Neural cell (in vitro differentiated cells): ENCODE results near the gene CFL1. TPM values are rescaled to one million over a fixed set of nuclear protein-coding genes. Genes with fewer than 3 reads are reported as not detected.
A peak's percentile ranks its signal among the peaks of the same experiment; 100 is the strongest.

Source experiments
- H2AFZ ChIP-seq: fragments of 200-600, 300-800 bp; sonication (generic), shearing (Covaris generic); 2 replicates; pipeline ENCODE4 v1.6.0; 2014; ENCODE audit warnings: low read depth, mild to moderate bottlenecking, antibody characterized with exemption, low read length, moderate library complexity
- H3F3A ChIP-seq: fragments of 200-600 bp; shearing (Covaris generic); 2 replicates; pipeline ENCODE4 v1.6.1; 2016; ENCODE audit warnings: mild to moderate bottlenecking, moderate library complexity, mixed read lengths, antibody characterized with exemption, low read length; ENCODE audit not compliant: insufficient read depth, poor library complexity, severe bottlenecking
- H3K27ac ChIP-seq: fragments of 200-600, 300-800 bp; sonication (generic), shearing (Covaris generic); 2 replicates; pipeline ENCODE4 v1.5.1; 2014; ENCODE audit warnings: mild to moderate bottlenecking, low read length, moderate library complexity
- H3K27me3 ChIP-seq: fragments of 300-800, 200-600 bp; sonication (generic), shearing (Covaris generic); 2 replicates; pipeline ENCODE4 v1.6.0; 2014; ENCODE audit warnings: mild to moderate bottlenecking, low read depth, low read length, moderate library complexity; ENCODE audit not compliant: insufficient read depth
- H3K36me3 ChIP-seq: fragments of 300-800, 200-600 bp; sonication (generic), shearing (Covaris generic); 2 replicates; pipeline ENCODE4 v1.5.1; 2014; ENCODE audit warnings: mild to moderate bottlenecking, antibody characterized with exemption, low read length, moderate library complexity; ENCODE audit not compliant: insufficient read depth
- H3K4me2 ChIP-seq: fragments of 300-800, 200-600 bp; sonication (generic), shearing (Covaris generic); 2 replicates; pipeline ENCODE4 v1.6.0; 2014; ENCODE audit warnings: mild to moderate bottlenecking, low read length
- H3K4me3 ChIP-seq: fragments of 300-800, 200-600 bp; sonication (generic), shearing (Covaris generic); 2 replicates; pipeline ENCODE4 v1.5.1; 2014; ENCODE audit warnings: mild to moderate bottlenecking, low read length, moderate library complexity
- H3K79me2 ChIP-seq: fragments of 200-600 bp; shearing (Covaris generic); replicated peaks from 2 replicates; pipeline ENCODE4 v1.6.0; 2014; ENCODE audit warnings: mild to moderate bottlenecking, low read length, moderate library complexity; ENCODE audit not compliant: insufficient read depth
- H3K9ac ChIP-seq: fragments of 300-800, 200-600 bp; sonication (generic), shearing (Covaris generic); 2 replicates; pipeline ENCODE4 v1.6.1; 2016; ENCODE audit warnings: mild to moderate bottlenecking, low read length, mixed read lengths
- H3K9me2 ChIP-seq: fragments of 200-600 bp; shearing (Covaris generic); 2 replicates; pipeline ENCODE4 v1.6.1; 2016; ENCODE audit warnings: mild to moderate bottlenecking, low read length, mixed read lengths; ENCODE audit not compliant: insufficient read depth
- H3K9me3 ChIP-seq: fragments of 200-600, 300-800 bp; sonication (generic), shearing (Covaris generic); 2 replicates; pipeline ENCODE4 v1.6.1; 2016; ENCODE audit warnings: mild to moderate bottlenecking, mixed run types, low read length, moderate library complexity, mixed read lengths
- H4K20me1 ChIP-seq: fragments of 200-600 bp; shearing (Covaris generic); 2 replicates; pipeline ENCODE4 v1.6.1; 2016; ENCODE audit warnings: mild to moderate bottlenecking, mixed run types; ENCODE audit not compliant: insufficient read depth
- CTCF ChIP-seq: fragments of 450-650 bp; IDR thresholded peaks from 2 replicates; pipeline ENCODE4 v1.5.1; 2014; ENCODE audit warnings: antibody characterized with exemption, mild to moderate bottlenecking, moderate library complexity; ENCODE audit not compliant: poor library complexity, severe bottlenecking
- EP300 ChIP-seq: fragments of 450-650 bp; conservative IDR thresholded peaks from 2 replicates; pipeline ENCODE4 v1.6.1; 2014; ENCODE audit warnings: antibody characterized with exemption, mild to moderate bottlenecking, moderate library complexity; ENCODE audit not compliant: poor library complexity, severe bottlenecking
- EZH2 ChIP-seq: fragments of 200-600, 300-800 bp; shearing (Covaris generic), sonication (generic); IDR thresholded peaks from 2 replicates; pipeline ENCODE4 v1.6.1; 2014; ENCODE audit warnings: antibody characterized with exemption, low read length, borderline replicate concordance, mild to moderate bottlenecking; ENCODE audit not compliant: insufficient read depth, poor library complexity, severe bottlenecking
- MXI1 ChIP-seq: fragments of 450-650 bp; conservative IDR thresholded peaks from 2 replicates; pipeline ENCODE4 v1.6.1; 2014; ENCODE audit warnings: antibody characterized with exemption, mild to moderate bottlenecking; ENCODE audit not compliant: poor library complexity, severe bottlenecking
- POLR2AphosphoS5 ChIP-seq: IDR thresholded peaks from 2 replicates; pipeline ENCODE4 v1.6.1; 2012
- RAD21 ChIP-seq: fragments of 450-650 bp; conservative IDR thresholded peaks from 2 replicates; pipeline ENCODE4 v1.6.1; 2014; ENCODE audit warnings: antibody characterized with exemption, mild to moderate bottlenecking, moderate library complexity
- REST ChIP-seq: IDR thresholded peaks from 2 replicates; pipeline ENCODE4 v1.6.1; 2012; ENCODE audit warnings: borderline replicate concordance
- SMC3 ChIP-seq: fragments of 450-650 bp; conservative IDR thresholded peaks from 2 replicates; pipeline ENCODE4 v1.6.1; 2014; ENCODE audit warnings: antibody characterized with exemption, mild to moderate bottlenecking, moderate library complexity; ENCODE audit not compliant: poor library complexity
- TAF1 ChIP-seq: IDR thresholded peaks from 2 replicates; pipeline ENCODE4 v1.6.1; 2012; ENCODE audit warnings: low read depth
- polyA plus RNA-seq: library from polyadenylated mRNA; depleted of rRNA; stranded (reverse); fragments of >200 nt; gene quantifications from 2 replicates; pipeline ENCODE4 v1.2.3, GENCODE V29; 2014

Gene CFL1
- polyA plus RNA-seq, 1 donor from 2014 or later: 1,633 TPM

GRCh38 chr11:65852508-65853245 lies 5.3 kb downstream of the CFL1 start:
- Histone ChIP-seq H3F3A (no peaks in the 10 kb centered on the region), H3K9me3 (no peaks in the 10 kb centered on the region), H3K79me2 (peaks cover 38% of the 10 kb centered on the region), H3K9me2 (no peaks in the 10 kb centered on the region), H4K20me1 (peaks cover 48% of the 10 kb centered on the region), H3K36me3 (peaks cover 5% of the 10 kb centered on the region), H3K4me3 (no peak overlapping the region), H3K9ac (no peak overlapping the region), H3K4me2 (no peak overlapping the region), H3K27ac (no peak overlapping the region), H3K27me3 (no peaks in the 10 kb centered on the region), H2AFZ (no peak overlapping the region)
- TF ChIP-seq POLR2AphosphoS5 (peak; percentile 19), SMC3 (no peak), MXI1 (no peak), RAD21 (no peak), REST (no peak), TAF1 (no peak), EP300 (no peak), EZH2 (no peak), CTCF (no peak)

- peaks cover 43% of the 10 kb centered on the region for H4K20me1 ChIP-seq
- TF ChIP-seq POLR2AphosphoS5 (peak; percentile 9), REST (no peak), CTCF (no peak)
Measured at GRCh38 chr11:65851811-65852507, 6.0 kb downstream of the CFL1 start.

More at GRCh38 chr11:65851811-65852507, 6.0 kb downstream of the CFL1 start:
- Histone ChIP-seq H3K9me2 (no peaks in the 10 kb centered on the region), H3K36me3 (peaks cover 5% of the 10 kb centered on the region), H3K4me3 (no peak overlapping the region), H3K9ac (no peak overlapping the region), H3F3A (no peaks in the 10 kb centered on the region), H3K27ac (no peak overlapping the region), H3K79me2 (peaks cover 32% of the 10 kb centered on the region), H3K4me2 (no peak overlapping the region), H2AFZ (no peak overlapping the region), H3K27me3 (no peaks in the 10 kb centered on the region), H3K9me3 (no peaks in the 10 kb centered on the region)
